RPMI8226 (cell line): ENCODE results near the gene ADGRD1.

ENCODE experiments used
- DNase-seq: peaks from one replicate; pipeline ENCODE4 v3.0.0-alpha.2; 2015

ADGRD1 gene

DNA sequence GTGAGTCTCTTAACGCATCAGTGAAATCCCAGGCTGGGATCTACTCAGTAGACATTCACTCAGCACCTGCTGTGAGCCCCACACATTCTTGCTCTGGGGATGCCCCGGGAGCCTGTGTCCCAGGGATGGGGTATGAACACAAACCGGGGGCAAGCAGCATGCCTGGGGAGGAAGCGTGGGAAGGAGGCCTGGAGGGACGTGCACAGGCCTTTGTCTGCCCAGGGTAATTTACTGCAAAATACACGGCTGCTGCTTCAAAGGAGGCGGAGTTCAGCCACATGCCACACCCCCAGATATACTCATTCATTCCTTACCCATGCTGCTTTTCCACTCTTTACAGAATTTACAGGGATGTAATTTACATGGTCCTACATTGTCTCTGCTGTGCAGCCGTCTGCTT is 187.8 kb downstream of the ADGRD1 start:
- no peak for DNase-seq

DNA sequence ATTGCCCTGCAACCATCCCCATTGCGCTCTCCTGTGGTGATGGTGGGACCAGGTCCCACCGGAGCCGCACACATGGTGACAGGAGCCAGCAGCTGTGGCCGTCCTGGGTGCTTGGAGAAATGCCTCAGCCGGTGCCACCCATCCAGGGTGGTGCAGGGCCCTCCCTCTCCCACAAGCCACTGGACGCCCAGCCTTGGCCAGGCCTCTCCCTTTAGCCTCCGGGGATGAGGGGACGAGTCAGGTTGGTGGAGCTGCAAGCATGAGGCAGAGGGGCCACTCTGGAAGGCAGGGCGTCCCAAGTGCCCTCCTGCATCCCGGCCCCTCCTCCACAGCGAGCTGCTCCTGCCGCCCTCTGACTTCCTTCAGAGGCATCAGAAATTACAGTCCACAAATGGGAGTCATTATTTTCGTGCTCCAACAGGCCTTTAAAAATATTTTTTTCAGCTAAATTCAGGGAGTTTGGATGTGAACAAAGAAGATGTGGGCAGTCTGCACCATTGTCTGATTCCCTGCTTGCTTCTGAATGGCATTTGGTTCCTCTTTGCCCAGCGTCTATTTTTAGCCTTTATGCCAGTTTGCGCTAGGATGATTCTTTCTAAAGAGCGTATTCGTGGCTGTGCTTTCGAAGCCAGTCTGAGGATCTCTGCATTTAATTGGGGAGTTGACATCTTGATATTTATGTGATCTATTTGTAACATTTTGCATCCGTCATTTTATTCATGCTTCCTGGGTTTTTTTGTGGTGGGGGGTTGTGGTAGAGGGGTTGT is 189.4 kb downstream of the ADGRD1 start:
- no peak for DNase-seq

DNA sequence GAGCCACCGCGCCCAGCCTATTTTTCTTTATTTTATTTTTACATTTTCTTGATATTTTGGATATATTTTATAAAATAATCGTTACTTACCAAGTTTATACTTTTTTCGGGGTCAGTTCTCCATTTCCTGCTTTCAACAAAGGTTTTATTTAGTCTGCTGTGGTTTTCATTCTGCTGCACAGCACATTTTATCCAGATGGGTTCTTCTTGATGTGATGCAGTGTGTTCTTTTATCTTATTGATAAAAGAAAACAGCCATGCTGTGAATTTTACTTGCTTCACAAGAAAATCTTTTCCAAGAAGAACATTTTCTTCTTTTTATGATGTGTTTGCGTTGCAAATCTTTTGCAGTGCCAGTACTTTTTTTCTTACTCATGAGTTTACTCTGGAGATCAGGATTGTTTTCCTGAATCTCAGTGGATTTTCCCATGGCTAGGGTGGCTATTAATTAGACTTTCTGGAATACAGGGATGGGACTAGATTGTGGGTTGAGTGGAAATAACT is 192.5 kb downstream of the ADGRD1 start:
- no peak for DNase-seq

DNA sequence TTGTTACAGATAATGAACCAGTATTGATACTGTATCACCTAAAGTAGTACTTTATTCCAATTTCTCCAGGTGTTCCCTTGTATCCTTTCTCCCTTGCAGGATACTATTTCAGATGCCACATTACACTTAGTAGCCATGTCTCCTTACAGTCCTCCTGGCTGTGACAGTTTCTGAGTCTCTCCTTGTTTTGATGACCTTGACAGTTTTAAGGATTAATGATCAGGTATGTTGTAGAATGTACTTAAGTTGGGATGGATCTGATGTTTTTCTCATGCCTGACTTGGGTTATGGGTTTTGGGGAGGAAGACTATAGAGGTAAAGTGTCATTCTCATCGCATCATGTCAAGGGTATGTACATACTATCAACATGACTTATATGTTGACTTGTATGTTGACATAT is 193.6 kb downstream of the ADGRD1 start:
- no peak for DNase-seq

DNA sequence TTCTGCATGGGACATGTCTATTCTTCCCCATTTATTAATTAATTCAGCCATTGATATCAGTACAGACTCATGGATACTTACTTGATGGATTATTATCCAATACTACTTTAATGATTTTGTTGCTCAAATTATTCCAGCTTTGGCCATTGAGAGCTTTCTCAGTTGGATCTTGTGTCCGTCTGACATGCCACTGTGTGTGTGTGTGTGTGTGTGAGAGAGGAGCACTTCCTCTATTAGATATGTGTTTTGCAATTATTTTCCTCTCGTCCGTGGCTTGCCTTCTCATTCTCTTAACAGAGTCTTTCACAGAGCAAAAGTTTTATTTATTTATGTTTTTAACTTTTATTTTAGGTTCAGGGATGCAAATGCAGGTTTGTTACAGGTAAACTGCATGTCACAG is 194.2 kb downstream of the ADGRD1 start:
- no peak for DNase-seq

DNA sequence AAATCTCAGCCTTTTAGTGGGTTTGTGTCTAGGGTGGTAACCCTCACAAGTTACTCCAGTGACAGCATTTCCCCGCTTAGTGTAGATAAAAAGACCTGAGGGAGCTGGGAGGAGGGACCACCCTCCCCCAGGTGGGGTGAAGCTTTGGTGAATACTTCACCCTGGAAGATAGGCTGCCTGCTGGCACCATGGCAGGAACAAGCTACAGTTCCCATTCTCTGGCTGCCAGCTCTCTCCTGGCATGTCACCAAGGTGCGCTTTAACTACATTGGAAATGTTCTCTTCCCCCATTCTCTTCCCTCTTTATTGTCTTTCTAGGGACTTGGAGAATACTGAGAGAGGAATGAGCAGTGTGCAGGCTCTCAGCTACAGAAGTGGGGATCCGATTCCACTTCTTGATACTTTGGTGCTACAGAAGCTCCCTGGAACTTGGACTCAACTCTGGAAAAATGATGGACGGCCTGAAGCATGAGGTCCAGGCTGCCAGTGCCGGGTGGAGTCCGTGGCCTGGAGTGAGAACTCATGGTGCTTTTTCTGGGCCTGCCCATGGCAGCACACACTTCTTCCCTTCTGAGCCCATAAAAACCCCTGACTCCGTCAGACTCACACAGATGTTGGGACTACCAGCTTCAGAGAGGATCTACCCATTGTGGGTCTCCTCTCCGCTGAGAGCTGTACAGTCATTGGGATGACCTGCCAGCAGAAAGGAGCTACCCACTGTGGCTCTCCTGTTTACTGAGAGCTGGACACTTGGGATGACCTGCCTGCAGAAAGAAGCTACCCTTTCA is 198.0 kb downstream of the ADGRD1 start:
- DNase-seq: no peak

DNA sequence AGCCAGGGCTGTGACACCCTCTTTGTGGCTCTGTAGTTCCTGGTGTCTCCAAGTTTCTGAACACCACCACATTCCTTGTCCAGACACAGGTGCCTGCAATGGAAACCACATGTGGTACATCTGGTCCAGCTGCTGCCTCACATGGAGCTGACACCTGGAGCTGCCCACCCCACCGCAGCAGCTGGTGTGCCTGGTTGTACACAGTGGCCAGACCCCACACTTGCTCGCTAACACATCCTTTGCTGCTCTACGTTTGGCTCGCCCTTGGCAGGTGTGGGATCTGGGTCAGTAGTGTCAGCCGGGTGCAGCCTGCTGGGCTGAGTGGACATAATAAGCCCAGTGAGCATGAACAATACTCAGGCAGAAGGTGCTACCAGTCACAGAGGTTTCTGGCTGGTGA is 198.9 kb downstream of the ADGRD1 start:
- no peak for DNase-seq

DNA sequence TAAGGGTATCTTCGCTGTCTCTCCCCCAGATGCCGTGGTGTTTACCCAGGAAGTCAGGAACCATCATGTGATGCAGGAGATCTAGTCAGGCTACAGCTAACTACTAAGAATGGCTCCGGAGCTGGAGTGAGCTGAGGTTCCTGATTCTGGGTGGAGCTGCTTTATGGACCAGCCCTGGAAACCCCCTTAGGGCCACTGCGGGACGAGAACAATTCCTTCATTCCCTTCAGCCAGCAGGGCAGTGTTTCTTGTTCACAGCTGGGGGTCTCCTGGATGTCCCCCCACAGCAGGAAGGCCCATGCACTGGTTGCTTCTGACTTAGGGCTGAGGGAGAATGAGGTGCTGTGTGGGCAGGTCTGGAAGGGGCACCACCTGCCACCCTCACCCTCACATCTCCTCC is 199.3 kb downstream of the ADGRD1 start:
- no peak for DNase-seq

DNA sequence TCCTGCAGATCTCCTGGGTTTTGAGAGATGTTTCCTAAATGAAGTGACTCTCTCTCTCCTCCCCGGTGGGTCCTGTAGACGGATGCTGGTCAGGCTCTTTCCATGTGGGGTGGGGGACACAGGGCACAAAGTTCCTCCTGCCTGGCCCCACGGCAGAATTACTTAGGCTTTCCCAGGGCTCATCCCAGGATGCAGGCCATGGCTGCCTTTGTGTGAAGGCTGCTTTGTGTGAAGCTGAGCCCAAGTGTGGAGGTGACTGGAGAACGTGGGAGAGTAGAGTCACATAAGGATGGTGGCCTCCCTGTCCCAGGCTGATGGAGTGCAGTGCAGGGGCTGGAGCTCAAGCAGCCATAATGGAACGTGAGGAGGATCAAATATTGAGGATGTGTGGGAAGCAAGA is 200.2 kb downstream of the ADGRD1 start:
- no peak for DNase-seq

DNA sequence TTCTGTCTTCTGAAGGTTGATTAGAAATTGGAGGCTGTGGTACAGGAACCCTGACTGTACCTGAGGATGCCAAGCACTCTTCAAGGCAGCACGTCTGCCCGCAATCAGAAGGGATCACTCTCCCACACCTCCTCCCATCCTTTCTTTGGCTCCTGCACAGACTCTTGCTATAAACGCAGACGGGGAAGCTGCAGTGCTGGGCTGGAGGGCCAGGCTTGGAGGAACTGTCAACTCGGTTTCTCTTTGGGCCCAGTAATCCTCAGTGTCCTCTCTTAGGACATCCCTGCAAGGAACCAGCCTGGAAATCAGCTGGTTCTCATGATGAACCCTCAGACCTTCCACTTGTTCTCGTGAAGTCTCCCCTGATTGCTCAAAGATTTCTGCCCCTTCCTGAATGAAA is 201.4 kb downstream of the ADGRD1 start:
- DNase-seq: no peak

DNA sequence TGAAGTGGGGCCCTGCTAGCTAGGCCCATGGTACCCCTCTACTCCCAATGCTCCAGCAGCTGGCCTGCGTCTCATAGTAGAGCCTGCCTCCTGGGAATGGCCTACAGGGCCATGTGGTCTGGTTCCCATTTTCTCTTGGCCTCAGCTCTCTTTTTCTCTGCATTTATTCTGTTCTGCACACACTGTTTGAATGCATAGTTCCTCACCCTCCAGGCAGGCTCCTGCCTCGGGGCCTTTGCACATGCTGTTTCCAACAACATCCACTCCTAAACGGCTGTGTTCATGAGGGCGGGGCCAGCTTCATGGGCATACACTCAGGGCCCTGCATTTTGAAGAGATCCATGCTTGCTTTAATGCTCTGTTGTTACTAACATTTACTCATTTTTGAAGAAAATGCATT is 204.0 kb downstream of the ADGRD1 start:
- DNase-seq: no peak

DNA sequence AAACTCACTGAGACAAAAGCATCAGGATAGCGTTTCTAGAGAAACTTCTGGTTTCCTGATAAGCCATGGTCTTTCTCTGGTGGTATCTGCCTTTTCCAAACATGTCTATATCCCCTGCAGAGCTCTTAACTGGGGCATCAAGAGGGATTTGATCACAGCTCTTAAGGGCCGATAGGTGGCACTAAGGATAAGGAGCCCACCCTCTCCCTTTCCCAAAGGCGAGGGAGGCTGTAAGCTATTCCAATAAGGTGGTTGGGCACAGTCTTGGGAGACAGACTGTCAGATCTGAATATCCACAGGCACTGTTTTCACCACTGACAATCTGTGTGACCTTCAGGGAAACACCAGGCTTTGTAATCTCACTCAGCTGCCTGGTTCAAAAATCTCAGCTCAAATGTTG is 206.0 kb downstream of the ADGRD1 start:
- DNase-seq: no peak

DNA sequence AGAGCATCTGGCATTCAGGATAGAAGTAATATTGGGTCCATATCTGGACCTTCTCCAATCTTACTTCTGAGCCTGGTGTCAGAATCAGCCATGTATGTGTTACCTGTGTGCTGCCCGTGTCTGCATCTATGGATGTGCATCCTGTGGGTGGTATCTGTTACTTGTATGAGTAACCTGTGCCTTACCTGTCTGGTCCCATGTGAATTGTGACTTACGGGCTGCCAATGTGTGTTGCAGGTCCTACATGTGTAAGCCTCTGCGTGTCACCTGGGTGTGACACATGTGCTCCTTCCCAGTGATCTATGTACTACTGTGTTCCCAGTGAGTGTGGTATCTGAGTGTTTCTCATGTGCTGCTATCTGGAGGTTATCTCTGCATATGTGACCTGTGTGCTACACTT is 208.4 kb downstream of the ADGRD1 start:
- DNase-seq: no peak

DNA sequence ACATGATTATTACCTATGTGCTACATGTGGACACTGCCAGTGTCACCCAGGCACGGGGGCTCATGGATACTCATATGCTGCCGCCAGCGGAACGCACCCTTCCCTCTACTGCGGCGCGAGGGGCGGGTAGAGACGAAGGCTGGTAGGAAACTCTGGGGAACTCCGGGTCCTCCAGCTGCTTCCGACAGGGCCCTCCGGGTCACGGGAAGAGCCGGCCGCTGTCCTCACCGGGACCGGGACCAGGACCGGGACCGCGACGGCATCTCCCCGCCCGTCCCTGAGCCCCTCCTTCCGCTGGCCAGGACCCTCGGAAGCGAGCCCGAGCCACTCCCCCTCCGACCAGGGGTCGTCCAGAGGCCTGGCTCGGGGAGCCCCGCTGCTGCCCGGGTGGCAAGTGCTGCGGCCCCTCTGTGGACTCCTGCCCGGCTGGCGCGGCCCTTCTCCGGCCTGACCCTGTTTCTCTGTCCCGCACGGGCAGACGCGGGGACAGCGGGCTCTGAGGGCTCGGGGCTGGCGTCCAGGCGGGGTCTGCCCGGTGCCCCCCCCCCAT is 209.6 kb downstream of the ADGRD1 start:
- DNase-seq: no peak

DNA sequence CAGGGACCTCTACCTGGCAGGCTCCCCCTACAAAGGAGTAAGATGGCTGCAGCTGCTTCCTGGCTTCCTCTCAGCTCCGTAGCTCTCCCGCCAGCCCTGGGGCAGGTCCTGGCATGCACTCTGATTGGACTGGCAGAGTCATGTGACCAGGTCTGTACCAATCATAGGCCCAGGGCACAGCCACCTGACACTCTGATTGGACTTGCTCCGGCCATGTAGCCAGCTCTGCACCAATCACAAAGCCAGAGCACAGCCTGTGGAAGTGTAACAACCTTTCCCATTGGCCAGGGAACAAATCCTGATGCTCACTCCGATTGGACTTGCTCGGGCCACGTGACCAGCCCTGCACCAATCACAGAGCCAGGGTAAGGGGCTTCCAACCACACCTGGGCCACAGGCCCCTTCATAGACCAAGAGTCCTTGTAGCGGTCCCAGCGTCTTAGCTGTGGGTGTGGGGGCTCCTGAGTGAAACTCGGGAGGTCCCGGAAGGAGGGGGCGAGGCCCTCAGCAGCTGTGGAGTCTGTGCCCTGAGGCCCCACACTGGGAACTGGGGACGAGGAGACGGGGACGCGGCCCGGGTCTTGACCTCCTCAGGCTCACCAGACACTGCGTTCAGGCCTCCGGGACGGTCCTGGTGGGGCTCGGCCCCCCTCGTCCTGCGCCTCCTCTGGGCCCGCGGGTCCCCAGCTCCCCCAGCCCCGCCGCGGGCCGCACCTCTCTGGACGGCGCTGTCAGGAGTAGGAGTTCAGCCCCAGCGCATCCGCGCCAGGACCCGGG is 210.6 kb downstream of the ADGRD1 start:
- no peak for DNase-seq

DNA sequence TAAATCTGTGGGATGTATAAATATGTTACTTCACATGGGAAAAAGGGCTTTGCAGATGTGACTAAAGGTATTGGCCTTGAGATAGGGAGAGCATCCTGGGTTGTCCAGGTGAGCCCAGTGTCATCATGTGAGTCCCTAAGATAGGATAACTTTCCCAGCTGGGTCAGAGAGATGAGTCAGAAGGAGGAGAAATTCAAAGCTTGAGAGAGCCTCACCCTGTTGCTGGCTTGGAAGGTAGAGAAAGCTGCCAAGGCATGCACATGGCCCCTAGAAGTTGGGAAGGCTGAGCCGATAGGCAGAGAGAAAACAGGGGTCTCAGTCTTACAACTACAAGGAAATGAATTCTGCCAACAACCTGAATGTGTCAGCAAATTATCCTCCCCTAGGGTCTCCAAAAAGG is 213.0 kb downstream of the ADGRD1 start:
- DNase-seq: no peak

DNA sequence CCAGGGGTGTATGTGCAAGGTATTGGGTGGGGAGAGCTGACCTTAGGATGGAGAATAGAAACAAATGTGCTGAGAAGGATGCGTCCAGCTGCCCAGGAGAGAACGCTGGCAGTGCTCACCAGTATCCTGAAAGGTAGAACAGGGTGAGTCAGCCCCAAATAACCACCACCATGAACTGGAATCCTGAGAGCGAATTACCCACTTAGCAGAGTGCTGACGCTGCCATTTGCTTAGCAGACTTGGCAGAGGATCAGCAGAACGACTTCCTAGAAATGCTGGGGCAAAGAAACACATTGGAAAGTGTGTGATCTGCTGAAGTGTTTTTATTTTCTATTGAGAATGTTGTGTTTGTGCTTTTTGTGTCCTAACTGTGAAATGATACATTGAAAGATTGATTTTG is 213.6 kb downstream of the ADGRD1 start:
- DNase-seq: peak; percentile 93

DNA sequence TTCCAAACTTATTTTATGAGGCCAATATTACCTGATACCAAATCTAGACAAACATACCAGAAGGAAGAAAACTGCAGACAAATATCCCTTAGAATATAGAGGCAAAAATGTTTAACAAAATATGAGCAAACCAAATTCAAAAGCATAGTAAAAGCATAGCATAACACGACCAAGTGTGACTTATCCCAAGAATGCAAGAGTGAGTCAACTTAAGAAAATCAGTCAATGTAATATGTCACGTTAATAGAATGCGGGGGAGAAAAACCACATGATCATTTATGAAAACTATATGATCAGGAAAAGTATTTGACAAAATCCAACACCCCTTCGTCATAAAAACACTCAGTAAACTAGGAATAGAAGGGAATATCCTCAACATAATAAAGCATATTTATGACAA is 217.3 kb downstream of the ADGRD1 start:
- DNase-seq: no peak

DNA sequence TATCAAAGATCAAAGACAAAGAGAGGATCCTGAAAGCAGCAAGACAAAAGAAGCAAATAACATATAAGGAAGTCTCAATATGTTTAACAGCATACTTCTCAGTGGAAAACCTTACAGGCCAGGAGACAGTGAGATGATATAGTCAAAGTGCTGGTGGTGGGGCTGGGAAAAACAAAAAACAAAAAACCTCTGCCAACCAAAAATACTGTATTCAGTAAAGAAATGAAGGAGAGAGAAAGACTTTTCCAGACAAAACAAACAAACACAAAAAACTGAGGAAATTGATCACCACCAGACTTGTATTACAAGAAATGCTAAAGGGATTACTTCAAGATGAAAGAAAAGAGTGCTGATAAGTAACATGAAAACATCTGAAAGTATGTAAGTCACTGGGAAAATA is 221.2 kb downstream of the ADGRD1 start:
- no peak for DNase-seq

DNA sequence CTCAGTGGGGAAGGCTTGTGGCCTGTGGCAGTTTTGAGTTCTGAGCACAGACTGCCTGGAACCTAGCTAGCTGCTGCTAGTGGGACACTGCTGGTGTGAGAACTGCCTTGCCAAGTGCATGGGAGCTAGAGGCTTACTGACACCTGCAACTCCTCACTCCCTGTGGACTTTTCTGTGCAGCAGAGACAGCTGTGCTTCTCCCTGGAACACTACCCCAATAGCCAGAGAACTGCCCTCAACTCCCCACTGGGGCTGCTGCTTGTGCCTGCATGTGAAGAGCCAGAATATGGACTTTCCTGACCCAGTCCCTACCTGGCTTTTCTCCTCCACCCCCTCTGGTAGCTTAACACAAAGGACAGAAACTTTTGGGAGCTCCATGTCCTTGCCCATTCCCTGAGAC is 222.6 kb downstream of the ADGRD1 start:
- no peak for DNase-seq

DNA sequence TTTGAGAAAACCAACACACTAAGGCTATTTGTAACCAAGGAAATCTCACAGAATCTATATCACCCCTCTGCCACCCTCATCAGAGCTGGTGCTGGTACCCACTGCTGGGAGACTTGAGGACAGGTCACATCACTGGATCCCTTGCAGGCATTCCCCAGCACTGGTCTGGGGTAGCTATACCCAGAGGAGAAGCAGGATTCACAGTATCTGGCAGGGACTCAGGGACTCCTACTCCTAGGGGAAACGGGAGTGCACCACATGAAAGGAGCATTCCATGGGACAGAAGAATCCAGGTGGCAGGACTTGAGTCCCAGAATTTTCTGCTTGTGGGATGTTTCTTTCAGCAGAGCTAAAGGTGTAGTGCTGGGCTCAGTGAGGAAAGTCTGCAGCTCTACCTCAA is 223.2 kb downstream of the ADGRD1 start:
- DNase-seq: no peak

DNA sequence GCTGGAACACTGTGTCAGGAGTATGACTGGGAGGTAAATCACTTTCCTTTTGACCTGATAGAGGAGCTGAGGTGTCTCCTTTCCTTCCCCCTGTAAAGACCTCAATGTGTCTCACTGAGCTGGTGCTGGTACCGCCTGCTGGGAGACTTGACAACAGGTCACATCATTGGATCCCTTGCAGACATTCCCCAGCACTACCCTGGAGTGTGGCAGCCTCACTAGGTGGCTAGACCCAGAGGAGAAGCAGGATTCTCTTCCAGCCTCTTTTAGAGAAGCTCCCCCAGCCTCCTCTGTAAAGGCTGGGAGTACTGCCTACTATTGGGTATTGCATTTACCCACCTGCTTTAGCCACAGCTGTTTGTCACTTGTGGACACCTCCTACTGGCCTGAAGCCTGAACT is 223.9 kb downstream of the ADGRD1 start:
- DNase-seq: no peak

DNA sequence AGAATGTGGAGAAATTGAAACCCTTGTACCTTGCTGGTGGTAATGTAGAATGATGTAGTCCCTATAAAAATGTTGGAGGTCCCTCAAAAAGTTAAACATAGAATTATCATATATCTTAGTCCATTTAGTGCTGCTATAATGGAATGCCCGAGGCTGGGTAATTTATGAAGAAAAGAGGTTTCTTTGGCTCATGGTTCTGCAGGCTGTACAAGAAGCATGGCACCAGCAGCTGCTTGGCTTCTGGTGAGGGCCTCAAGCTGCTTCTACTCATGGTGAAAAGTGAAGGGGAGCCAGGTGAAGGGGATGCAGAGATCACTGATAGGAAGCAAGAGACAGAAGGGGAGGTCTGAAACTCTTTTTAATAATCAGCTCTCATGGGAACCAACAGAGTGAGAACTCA is 233.9 kb downstream of the ADGRD1 start:
- DNase-seq: no peak
